ENCODE measurements around the gene BCL11B. TPM values are rescaled to one million over a fixed set of nuclear protein-coding genes. Genes with fewer than 3 reads are reported as not detected.

Gene BCL11B
- total and polyA plus RNA-seq, 9 of the 15 experiments (the other 6 are each of a cell fraction or from before 2014, with no cell fraction given) = 0.09 TPM; not detected in 8

DNA sequence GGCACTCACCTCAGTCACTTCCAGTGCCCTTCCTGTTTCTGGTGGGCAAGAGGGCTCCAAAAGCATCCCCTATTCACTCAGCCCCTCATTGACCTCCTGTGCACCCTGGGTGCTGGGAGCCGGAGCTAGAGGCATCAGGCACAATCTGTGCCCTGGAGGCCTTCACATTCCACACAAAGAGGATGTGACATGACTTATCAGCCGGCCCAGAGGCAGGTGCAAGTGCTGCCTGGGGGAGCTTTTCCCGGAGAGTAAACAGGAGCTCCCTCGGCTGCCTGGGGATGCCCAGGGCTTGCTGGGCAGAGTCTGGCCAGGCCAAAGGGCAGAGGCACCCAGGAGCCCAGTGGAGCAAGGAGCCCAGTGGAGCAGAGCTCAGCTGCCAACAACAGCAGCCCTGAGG is 64.5 kb downstream of the BCL11B start:
- Histone ChIP-seq H3K4me2 (ENCODE audit: insufficient read depth, low read length) (no peak overlapping the region), H3K36me3 (ENCODE audit: control insufficient read depth, insufficient read depth, low read length) (no peaks in the 10 kb centered on the region), H3K79me2 (ENCODE audit: control insufficient read depth, insufficient read depth, low read length) (no peaks in the 10 kb centered on the region), H3K9me3 (replicated peaks; ENCODE audit: control insufficient read depth, insufficient read depth, low read depth, low read length) (no peaks in the 10 kb centered on the region), H3K4me1 (replicated peaks in 1 of 2; ENCODE audit: control insufficient read depth in 2 of 2, insufficient read depth in 2 of 2, low read length in 2 of 2) (no peaks in the 10 kb centered on the region), H3K4me3 (no peak overlapping the region), H2AFZ (ENCODE audit: low read depth, low read length) (no peak overlapping the region), H3K27ac (ENCODE audit: extremely low read depth, low read depth, low read length) (no peak overlapping the region), H3K27me3 (ENCODE audit: control insufficient read depth in 2 of 2, insufficient read depth in 2 of 2, low read length in 2 of 2) (no peaks in the 10 kb centered on the region), H3K9ac (ENCODE audit: insufficient read depth in 1 of 2, low read depth in 2 of 2, low read length in 2 of 2) (no peak overlapping the region), H3K9me1 (ENCODE audit: control insufficient read depth, insufficient read depth, low read length) (no peaks in the 10 kb centered on the region), H4K20me1 (replicated peaks; ENCODE audit: control insufficient read depth, insufficient read depth, low read length) (no peaks in the 10 kb centered on the region; the same call in 1 of the 2 replicates)
- in situ Hi-C loops (cut with MboI) (no loop called here), intact Hi-C loops (cut with micrococcal nuclease) (no loop called here)
- POLR2A ChIA-PET = interaction anchor here (1.0 kb wide), 1 partner anchor 13 kb away, joined by 3 read pairs; no protein-coding TSS in a partner anchor
- no peak for ATAC-seq
- no peak for DNase-seq (ENCODE audit: extremely low read depth in 1 of 4, low spot score in 3 of 4)
- no peak for FAIRE-seq
- no TSS peak for BruUV-seq (replicated peaks)
- CTCF ChIA-PET (ENCODE audit: low intra/inter-chr PET ratio) = no interaction called here
- 0% methylated on average over 4 of the region's 4 CpGs for WGBS (ENCODE audit: insufficient coverage, low coverage, missing lambda C conversion rate)
- TF ChIP-seq FOXM1 (IDR thresholded peaks at IDR 0.05; ENCODE audit: low read depth) = no peak
- no peak for TF ChIP-seq FOXM1 (CRISPR knock-in tag; IDR thresholded peaks at IDR 0.05; ENCODE audit: low read depth)
- TF ChIP-seq RUNX1 (IDR thresholded peaks at IDR 0.05; ENCODE audit: low read depth) = no peak
- no peak for TF ChIP-seq BRF1 (IDR thresholded peaks at IDR 0.05; ENCODE audit: borderline replicate concordance, extremely low read depth, insufficient read length)
- TF ChIP-seq ZNF668 (CRISPR knock-in tag; IDR thresholded peaks at IDR 0.05) = no peak
- no peak for TF ChIP-seq NBN (IDR thresholded peaks at IDR 0.05; ENCODE audit: low read depth)
- TF ChIP-seq, protein P1, sequence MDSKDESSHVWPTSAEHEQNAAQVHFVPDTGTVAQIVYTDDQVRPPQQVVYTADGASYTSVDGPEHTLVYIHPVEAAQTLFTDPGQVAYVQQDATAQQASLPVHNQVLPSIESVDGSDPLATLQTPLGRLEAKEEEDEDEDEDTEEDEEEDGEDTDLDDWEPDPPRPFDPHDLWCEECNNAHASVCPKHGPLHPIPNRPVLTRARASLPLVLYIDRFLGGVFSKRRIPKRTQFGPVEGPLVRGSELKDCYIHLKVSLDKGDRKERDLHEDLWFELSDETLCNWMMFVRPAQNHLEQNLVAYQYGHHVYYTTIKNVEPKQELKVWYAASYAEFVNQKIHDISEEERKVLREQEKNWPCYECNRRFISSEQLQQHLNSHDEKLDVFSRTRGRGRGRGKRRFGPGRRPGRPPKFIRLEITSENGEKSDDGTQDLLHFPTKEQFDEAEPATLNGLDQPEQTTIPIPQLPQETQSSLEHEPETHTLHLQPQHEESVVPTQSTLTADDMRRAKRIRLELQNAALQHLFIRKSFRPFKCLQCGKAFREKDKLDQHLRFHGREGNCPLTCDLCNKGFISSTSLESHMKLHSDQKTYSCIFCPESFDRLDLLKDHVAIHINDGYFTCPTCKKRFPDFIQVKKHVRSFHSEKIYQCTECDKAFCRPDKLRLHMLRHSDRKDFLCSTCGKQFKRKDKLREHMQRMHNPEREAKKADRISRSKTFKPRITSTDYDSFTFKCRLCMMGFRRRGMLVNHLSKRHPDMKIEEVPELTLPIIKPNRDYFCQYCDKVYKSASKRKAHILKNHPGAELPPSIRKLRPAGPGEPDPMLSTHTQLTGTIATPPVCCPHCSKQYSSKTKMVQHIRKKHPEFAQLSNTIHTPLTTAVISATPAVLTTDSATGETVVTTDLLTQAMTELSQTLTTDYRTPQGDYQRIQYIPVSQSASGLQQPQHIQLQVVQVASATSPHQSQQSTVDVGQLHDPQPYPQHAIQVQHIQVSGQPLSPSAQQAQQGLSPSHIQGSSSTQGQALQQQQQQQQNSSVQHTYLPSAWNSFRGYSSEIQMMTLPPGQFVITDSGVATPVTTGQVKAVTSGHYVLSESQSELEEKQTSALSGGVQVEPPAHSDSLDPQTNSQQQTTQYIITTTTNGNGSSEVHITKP (IDR thresholded peaks at IDR 0.05; ENCODE audit: partially characterized antibody) = no peak
